ENCODE data around the gene PLXNA3.

PLXNA3 gene

DNA sequence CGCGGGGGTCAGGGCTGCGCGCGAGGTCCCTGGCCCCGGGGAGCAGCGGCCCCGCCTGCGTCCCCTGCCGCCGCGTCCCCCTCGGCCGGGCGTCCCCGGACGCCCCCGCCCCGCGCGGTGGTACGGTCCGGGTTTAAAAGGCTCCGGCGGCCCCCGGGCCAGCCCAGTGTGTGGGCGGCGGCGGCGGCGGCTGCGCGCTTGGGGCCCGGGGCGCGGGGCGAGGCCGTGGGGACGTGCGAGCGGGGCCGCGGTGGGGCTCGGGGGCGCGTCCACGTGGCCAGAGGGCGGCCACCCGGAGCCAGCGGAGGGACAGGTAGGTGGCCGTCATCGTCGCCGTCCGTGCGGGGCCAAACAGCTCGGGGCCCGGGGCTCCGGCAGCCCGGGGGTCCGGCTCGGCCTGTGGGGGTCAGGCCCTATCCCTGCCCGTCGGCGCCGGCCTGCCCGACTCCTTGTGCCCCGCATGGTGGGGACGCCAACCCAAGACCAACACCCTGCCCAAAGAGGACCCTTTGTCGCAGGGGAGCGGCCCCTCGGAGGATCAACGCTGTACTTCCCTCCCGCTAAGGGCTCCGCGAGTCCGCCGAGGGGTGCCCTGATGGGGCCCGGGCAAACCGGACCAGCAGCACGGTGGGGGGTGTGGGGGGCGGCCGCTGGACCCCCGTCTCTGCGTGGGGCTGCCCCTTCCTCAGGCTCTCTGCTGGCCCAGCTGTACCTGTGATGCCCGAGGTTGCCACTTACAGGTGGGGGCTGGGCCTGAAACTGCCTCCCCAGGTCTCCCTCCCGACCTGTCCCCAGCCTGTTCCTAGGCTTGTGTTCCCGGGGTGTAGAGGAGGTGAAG lies at the start of gene PLXNA3:
PLXNA3 (plus strand) TSS at position 166 of the 838 bp plus-strand sequence. CDS start 1,903 bp downstream, outside the sequence.
- DNase-seq, result peak; percentile 20

DNA sequence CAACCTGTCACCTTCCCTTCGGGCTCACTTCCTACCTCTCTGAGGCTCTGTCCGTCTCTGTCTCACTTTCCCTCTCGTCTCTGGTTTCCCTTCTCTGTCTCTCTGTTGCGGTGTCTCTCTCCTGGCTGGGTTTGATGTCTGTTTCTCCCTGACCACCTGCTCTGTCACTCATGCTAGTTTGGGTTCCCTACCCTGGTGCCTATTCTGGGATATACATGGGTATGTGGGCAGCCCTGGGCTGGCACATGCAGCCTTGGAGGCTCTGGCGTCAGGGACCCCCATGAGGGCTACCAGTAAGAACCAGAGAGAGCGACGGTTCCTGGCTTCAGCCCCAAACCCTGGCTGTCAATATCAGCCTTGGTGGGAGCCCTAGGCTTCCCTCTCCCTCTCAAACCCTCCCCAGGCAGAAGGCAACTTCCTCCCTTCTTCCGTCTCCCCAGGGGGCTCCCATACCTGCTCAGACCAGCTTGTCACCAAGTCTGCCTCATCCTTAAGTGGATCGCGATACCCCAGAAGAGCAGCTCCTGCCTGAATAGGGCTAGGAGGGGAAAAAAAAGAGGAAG lies 49.3 kb upstream of the PLXNA3 start:
- no peak for DNase-seq

DNA sequence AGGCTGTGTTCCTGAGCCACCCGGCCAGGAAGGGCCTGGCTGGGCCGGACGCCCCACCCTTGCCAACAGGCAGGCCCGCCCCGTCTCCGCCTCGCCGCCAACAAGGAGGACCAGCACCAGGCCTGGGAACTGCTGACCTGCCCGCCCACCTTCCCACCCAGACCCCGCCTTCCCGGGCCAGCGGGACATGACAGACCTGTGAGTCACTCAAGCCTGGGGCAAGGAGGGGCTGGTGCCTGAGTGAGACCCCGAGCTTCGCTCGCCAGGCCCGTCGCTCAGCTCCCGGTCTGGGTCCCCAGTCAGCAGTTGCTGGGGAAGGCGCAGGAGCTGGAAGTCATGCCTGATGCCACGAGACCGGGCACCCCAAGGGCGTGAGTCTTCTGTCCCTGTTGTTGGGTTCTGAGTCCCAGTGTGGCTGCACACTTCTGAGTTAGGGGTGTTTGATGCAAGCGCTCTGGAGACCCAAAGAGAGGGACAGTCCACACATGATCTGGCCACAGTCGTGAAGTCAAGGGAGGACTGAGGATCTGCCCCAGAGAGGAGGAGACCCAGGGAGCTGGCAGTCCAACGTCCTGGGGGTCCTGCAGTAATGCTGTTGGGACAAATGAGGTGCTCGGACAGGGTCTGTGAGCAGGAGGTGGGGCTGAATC lies 48.7 kb upstream of the PLXNA3 start, which contains the start of gene DNASE1L1:
DNASE1L1 (minus strand) TSS at position 33 of the 650 bp plus-strand sequence. CDS start 3,686 bp downstream, outside the sequence.
- DNase-seq, result no peak

DNA sequence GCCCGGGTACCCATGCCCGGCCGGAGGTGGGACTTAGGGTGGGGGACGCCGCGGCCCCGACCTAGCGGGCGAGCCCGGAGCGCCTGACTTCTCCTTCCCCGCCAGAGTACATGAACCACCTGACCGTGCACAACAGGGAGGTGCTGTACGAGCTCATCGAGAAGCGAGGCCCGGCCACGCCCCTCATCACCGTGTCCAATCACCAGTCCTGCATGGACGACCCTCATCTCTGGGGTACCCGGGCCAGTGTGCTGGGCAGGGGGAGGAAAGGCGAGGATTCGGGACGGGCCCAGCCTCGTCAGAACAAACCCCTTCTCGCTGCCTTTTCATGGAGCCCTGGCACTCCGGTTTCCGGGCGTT lies 46.1 kb upstream of the PLXNA3 start:
- DNase-seq, result peak; percentile 48

DNA sequence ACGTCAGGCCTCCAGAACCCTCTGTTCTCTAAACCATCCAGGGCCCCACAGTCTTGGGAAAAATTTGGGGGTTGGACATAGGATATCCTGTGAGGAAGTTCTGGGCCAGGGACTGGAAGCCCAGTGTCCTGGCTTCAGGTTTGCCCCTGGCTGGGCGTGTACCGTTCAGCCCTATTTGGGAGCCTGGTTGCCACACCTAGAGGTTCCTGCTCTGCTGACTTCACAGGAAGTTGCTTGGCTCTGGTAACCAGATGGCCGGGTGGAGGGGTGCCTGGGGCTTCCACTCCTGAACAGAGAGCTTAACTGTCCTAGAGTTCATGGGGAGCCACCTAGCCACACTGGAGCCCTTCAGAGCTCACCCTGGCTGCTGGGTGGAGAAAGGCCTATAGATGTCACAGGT lies 45.6 kb upstream of the PLXNA3 start:
- no peak for DNase-seq

DNA sequence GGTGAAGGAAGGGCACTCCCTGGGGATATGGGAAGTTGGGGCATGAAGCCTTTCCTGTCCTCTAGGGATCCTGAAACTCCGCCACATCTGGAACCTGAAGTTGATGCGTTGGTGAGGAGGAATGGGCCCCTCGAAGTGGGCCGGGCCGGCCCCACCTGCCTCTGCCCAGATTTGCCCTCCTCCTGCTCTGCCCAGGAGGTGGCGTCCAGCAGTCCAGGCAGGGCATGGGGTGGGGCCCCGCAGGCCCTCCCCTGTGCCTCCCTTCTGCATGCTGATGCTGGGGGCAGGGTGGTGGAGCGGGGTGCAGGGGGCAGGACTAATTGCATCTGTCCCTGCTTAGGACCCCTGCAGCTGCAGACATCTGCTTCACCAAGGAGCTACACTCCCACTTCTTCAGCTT lies 44.9 kb upstream of the PLXNA3 start:
- DNase-seq, result no peak

DNA sequence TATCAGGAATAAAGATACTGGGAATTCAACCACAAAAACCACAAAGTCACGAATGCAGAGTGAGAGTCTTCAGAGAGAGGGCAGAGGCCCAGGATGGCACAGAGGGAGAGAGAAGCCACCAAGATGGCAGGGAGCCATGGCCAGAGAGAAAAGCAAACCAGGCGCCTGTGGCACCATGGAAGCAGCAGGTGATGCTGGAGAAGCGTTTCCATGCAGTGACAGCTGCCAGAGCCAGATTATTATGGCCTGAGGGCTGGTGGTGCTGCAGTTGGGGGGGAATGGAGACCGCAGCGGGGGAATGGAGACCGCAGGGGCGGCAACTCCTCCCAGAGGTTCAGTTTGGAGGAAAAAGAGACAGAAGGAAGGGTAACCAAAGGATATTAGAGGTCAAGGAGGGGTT lies 40.9 kb upstream of the PLXNA3 start:
- DNase-seq, result peak; percentile 46

DNA sequence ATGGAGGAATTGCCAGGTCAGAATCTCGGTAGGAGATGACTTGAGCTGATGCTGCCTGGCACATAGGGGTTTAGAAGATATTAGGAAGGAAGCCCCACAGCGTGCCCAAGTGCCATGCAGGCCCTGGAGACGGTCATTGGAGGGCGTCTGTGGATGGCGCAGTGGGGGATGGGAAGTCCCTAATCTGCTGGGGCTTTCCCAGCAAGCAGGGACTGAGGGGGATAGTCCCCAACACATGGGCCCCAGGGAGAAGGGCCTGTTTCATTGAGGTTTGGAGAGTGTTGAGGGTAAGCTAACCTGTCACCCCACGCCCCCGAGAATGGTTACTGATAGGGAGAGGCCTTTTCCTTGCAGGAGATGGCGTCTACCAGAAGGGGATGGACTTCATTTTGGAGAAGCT lies 38.9 kb upstream of the PLXNA3 start:
- no peak for DNase-seq

DNA sequence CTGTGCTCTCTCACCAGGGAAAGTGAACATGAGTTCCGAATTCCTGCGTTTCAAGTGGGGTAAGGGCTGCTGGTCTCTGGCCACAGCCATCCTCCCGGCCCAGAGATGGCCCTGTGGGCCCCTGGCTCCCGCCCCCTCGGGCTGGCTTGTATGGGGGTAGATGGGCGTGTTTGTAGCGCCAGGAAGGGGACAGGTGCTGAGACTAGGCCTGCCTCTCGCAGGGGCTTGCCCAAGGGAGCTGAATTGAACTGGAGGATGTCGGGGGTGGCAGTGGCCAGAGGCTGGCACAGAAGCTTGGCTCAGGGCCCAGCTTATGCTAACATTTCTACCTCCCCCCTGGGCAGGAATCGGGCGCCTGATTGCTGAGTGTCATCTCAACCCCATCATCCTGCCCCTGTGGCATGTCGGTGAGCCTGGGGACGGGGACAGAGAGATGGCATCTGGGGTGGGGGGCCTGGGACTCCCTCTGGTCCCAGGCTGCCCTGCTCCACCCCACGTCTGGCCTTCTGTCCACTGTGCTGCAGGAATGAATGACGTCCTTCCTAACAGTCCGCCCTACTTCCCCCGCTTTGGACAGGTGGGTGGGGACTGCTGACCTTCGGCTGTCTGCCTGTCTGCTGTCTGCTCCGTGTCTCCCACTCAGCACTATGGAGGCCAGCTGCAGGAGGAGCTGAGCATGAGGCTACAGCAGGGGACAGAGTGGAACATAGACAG lies 38.2 kb upstream of the PLXNA3 start:
- peak; percentile 82 for DNase-seq

DNA sequence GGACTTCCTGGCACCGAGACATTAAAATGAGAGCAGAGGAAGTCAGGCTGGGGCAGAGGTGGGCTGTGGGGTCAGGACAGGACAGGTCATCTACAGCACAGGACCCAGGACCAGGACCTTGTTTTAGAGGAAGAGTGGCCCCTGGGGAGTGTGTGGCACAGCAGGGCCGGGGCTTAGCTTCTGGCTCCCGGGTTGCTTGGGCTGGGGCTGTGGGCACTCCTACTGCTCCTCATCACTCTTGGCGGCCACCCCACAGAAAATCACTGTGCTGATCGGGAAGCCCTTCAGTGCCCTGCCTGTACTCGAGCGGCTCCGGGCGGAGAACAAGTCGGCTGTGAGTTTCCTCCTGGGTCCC lies 37.7 kb upstream of the PLXNA3 start:
- no peak for DNase-seq

DNA sequence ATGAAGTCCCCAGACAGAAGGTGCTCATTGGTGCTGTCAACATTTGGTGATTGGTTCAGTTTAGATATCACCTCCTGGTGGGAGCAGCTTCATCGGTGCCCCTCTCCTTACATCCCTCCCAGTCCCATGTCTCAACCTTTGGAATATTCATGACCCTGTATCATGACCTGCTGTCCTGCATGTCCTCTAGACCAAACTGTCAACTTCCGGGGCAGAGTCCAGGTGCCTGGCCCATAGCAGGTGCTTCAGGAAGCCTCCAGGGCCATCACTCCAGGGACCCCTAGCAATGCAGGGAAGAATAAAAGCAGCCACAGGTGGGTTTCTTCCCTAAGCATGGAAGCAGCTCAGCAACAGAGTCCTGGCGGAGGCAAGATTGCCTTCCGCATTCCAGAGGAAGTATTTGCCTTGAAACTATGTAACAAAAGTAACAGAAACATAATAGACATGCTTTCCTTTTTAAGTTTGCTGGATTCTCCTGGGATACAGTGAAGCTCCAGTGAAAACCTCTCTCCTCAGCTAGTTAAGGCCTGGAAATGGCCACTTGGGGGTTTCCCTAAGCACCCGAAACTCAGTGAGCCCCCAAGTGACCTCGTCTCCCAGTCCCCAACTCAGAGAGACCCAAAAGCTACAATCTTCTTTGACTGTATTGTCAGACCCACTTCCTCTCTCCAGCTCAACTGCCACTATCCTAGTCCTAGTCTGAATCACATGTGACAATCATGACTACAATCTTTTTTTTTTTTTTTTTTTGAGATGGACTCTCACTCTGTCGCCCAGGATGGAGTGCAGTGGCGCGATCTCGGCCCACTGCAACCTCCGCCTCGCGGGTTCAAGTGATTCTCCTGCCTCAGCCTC lies 30.9 kb upstream of the PLXNA3 start:
- no peak for DNase-seq

DNA sequence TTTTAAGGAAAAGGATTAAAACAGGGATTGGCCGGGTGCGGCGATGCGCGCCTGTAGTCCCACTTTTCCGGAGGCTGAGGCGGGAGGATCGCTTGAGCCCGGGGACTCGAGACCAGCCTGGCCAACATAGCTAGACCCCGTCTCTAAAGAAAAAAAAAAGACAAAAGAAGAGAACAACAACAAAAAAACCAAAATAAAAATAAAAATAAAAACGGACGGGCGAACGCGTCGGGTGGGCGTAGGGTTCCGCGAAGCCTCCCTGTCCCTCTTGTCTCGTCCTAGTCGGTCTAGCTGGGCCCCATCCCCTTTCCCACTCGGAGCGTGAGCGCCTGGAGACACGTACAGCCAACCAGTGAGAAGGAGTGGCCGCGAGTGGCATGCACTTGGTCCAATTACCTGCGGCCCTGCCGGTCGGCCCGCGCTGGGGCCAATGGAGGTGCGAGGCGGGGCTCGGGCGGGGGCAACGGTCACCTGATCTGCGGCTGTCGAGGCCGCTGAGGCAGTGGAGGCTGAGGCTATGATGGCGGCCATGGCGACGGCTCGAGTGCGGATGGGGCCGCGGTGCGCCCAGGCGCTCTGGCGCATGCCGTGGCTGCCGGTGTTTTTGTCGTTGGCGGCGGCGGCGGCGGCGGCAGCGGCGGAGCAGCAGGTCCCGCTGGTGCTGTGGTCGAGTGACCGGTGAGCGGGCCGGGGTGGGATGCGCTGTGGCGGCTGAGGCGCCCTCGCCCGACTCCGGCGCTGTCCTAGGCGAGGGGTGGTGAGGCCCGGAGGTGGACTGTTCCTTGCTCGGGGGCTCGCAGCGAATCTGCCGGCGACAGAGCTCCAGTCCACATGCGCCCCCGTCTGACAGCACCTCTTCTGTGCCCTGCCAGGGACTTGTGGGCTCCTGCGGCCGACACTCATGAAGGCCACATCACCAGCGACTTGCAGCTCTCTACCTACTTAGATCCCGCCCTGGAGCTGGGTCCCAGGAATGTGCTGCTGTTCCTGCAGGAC lies 29.6 kb upstream of the PLXNA3 start, which contains the start of gene ATP6AP1:
ATP6AP1 (plus strand) TSS at position 502 of the 996 bp plus-strand sequence; CDS start at position 518, 16 bp downstream.
- peak; percentile 86 for DNase-seq

DNA sequence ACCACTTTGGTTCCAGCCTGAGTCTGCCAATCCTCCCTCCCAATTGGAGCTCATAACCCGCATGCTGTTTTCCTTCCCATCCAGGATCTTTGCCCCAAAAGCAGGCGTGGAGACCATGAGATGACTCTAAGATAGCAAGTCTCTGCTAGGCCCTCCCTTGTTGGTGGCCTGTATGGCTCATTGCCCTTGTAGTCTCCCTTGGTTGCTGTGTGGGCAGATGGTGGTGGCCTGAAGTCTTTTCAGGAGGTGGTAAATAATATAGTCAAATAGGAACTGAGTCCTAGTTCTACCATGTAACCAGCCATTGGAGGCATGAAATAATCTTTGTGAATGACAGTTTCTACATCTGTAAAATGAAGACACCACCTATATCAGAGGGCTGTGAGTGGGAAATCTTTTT lies 28.4 kb upstream of the PLXNA3 start:
- no peak for DNase-seq

DNA sequence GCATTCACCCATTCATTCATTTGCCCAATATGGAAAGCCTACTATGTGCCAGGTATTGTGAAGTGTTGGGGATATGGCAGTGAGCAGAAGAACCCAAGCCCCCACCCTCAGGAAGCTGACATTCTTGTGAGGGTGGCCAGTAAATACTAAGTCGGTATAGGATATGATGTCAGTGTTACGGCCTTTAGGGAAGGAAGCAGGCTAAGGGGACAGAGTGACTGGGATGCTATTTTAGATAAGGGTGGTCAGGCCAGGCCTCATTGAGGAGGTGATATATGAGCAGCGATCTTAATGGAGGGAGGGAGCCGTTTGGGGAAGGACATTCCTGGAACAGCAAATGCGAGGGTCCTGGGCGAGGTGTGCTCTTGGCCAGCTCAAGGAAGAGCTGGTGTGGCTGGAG lies 27.6 kb upstream of the PLXNA3 start:
- DNase-seq, result no peak

DNA sequence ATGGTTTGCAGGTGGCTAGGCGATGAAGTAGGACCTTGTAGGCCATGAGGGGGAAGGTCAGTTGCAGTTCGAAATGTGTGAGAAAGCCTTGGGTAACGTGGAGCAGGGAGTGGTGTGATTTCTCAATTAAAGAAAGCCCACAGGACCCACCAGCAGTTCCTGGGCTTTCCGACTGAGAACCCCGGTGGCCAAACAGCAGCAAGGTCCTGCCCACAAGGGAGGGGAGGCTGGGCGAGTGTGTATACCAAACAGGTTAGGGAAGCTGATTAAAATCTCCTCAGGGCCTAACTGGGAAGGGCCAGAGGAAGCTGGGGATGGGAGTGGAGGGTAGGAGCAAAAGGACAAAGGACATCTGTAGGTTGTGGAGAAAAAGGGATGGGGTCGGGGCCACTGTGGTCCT lies 27.2 kb upstream of the PLXNA3 start:
- DNase-seq, result no peak

DNA sequence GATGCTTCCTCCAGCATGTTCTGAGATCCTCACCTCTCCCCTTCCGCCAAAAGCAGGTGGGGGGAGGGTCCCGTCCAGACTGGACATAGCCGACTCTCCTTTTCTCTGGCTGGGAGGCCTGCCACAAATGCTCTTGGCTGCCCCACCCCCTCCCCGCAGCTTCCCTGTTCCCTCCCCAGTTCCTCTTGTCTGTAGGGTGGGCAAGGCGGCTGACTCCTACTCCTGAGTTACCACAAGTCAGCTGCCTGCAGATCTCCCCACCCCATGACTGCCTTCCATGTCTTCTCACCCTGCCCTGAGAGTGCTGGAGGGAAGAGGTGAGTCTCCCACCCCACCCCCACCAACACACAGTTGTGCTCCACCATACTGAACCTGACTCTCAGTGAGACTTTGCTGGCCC lies 26.7 kb upstream of the PLXNA3 start:
- no peak for DNase-seq

DNA sequence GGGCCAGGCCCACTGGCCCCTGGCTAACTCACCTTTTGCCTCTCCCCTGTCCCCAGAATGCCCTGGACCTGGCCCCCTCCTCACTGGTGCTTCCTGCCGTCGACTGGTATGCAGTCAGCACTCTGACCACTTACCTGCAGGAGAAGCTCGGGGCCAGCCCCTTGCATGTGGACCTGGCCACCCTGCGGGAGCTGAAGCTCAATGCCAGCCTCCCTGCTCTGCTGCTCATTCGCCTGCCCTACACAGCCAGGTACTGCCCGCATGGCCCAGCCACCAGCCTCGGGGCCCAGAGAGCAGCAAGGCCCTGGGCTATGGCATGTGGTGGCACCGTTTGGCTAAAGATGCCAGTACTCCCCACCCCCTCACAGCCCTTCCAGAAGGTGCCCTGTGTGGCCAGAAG lies 25.9 kb upstream of the PLXNA3 start:
- DNase-seq, result no peak

DNA sequence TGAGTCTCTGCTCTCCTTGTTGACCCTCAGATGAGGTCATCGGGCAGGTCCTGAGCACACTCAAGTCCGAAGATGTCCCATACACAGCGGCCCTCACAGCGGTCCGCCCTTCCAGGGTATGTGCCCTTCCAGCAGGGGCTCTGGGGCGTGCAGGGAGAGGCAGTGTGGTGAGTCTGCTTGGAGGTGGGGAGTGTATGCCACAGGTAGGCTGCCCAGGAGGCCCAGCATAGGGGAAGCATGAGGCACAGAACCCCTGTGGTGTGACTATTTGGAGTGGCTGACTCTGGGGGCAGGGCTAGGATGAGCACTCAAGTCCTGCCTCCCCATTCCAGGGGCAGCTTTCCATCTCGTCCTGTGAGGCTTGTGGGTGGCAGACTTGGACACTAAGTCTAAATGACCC lies 24.5 kb upstream of the PLXNA3 start:
- no peak for DNase-seq

DNA sequence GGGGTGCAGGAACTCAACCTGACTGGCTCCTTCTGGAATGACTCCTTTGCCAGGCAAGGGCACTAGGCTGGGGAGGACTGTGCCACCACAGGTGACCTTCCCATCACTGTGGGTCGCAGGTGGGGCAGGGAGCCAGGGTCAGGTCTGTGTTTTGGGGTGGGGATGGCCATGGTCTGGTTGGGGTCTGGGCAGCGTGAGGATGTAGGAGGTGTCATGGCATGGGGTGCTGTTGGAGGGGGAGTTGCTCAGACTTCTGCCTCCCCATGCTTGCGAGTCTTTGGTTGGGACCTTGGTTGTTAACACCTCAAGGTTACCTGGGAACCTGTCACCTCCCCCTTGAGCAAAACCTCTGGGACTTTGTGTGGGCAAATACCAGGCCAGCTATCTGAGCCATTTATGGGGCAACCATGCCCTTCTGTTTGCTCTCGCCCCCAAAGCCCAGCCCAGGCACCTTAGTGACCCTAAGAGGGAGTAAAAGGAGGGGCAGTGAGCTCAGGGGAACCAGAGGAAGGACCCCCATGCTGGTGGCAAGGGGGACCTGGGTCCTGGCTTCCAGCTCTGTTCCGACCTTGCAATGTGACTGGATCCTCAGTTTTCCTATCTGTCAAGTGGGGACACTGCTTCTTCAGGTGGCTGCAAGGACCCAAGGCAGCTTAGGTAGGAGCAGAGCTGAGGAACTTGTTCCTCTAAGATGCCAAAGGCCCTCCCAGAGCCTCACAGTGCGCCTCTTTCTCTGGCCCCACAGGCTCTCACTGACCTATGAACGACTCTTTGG lies 23.5 kb upstream of the PLXNA3 start:
- DNase-seq, result no peak

DNA sequence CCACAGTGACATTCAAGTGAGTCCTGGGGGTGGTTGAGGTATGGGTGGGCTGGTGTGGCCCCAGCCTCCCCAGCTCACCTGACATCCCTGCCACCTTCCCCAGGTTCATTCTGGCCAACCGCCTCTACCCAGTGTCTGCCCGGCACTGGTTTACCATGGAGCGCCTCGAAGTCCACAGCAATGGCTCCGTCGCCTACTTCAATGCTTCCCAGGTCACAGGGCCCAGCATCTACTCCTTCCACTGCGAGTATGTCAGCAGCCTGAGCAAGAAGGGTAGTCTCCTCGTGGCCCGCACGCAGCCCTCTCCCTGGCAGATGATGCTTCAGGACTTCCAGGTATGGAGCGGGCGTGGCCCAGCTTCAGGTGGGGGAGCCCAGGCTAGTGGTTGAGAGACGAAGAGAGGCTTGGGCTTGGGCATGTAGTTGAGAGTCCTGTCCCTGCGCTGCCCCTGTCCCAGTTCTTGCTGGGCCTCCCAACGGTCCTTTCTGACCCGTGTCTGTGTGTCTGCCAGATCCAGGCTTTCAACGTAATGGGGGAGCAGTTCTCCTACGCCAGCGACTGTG lies 22.8 kb upstream of the PLXNA3 start:
- DNase-seq, result no peak
